GM19238 (cell line): ENCODE results near the gene FASTKD3.

Source experiments
- DNase-seq: peaks from one replicate; pipeline ENCODE4 v3.0.0; 2011; ENCODE audit warnings: low spot score; ENCODE audit not compliant: insufficient read length

The FASTKD3 gene

GRCh38 chr5:7849681-7850394 lies 19.0 kb downstream of the FASTKD3 start:
- DNase-seq, result no peak

- DNase-seq, result no peak
Observed at GRCh38 chr5:7848296-7848695, 20.5 kb downstream of the FASTKD3 start.

GRCh38 chr5:7846327-7846726 lies 22.5 kb downstream of the FASTKD3 start:
- no peak for DNase-seq

GRCh38 chr5:7845557-7845956 lies 23.3 kb downstream of the FASTKD3 start:
- no peak for DNase-seq

DNA sequence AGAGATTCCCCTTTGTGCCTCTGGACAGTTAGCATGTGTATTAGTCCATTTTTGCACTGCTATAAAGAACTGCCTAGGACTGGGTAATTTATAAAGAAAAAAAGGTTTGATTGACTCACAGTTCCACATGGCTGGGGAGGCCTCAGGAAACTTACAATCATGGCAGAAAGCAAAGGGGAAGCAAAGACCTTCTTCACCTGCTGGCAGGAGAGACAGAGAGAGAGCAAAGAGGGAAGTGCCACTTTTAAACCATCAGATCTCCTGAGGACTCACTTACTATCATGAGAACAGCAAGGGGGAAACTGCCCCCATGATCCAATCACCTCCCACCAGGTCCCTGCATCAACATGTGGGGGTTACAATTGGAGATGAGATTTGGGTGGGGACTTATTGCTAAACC lies 23.9 kb downstream of the FASTKD3 start:
- DNase-seq, result no peak

DNA sequence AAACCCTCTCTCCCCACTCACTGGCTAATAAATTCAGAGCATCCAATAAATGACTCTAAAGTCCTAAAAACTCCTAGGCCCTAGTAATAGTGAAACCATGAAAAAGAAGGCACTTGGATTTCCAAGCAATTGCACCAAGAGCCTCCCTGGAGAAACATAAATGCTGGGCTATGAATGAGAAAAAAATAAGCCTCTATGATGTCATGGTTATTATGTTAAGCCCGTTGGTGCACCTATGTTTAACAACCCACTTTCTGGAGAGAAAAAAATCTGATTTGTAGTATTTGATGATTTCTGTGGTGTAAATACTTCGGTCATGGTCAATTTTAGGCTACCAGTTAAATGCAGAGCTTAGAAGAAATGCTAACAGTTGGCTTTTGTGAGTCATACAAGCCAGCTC lies 26.3 kb downstream of the FASTKD3 start:
- no peak for DNase-seq

DNA sequence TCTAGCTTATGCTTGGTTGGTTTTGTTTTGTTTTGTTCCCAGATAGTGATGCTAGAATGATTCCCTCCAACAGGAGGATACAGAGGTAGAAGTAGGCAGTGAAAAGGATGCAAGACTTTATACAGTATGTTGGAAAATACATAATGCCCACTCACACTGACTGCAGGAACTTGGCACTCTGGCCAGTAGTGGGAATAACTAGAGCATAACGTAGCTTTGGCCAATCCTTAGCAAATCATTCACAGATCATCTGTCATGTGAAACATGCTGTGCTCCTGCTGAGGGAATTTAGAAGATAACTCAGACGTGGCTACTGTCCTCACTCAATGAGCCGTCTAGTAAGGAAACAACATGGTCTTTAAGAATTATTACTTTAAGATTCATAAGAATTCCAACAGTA lies 31.4 kb downstream of the FASTKD3 start:
- no peak for DNase-seq

GRCh38 chr5:7834982-7835381 lies 33.8 kb downstream of the FASTKD3 start:
- DNase-seq, result no peak

GRCh38 chr5:7828269-7828668 lies 40.6 kb downstream of the FASTKD3 start:
- DNase-seq, result no peak

DNA sequence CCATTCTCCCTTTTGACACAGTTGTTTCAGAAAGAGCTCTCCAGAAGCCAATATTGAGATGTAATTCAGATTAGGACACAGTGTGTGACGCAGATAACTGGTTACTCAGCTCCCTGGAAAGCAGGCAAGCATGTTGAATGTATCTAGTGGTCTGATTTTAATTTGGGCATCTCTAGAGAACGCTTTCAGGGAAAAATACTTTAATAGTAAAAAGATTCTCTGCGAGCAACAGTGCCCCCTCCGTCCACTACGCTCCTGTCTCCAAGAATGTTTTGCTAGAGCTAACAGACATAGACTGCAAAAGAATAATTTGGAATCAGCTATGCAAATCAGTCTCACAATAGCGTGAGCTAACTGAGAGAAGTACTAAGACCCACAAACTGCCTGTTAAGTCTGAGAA lies 41.2 kb downstream of the FASTKD3 start:
- DNase-seq, result no peak

GRCh38 chr5:7825630-7826029 lies 43.2 kb downstream of the FASTKD3 start:
- no peak for DNase-seq

- no peak for DNase-seq
Observed at GRCh38 chr5:7824995-7825394, 43.8 kb downstream of the FASTKD3 start.

DNA sequence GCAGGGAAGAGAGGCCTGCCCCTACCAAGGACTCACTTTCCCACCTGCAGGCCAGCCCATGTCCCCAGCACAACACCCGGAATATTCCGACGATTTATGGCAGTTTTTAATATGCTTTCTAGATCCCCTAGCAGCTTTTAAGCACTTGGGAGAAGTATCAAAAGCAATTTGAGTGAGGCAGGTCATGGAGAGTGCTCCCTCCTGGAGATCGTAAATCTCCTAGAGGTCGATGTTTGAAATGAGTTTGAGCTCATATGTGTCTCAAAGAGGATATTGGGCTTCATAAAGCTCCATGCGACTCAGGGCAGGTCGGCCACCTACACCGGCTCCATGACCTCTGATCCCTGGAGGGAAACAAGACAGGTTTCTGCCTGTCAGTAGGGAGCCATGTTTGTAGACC lies 45.2 kb downstream of the FASTKD3 start:
- no peak for DNase-seq

DNA sequence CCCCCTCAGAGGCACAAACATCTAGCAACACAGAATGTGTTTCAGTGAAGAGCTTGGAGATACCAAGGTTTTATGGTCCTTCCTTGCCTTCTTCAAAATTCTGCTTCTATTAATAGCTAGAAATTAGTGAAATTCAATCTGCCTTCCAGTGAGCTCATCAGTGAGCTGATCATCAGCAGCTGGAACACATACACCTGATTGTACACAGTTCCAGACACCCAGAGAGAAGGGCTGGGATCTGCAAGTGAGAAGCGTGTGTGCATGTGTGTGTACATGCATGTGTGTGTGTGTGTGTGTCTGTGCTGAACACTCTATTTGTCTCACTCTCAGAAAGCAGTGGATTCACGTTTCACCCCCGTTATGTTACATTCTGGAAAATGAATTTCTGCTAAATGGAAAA lies 46.4 kb downstream of the FASTKD3 start:
- no peak for DNase-seq

- DNase-seq, result no peak
Observed at GRCh38 chr5:7816535-7816901, 52.3 kb downstream of the FASTKD3 start.

- peak; percentile 67 for DNase-seq
Observed at GRCh38 chr5:7815892-7816534, 52.8 kb downstream of the FASTKD3 start.

DNA sequence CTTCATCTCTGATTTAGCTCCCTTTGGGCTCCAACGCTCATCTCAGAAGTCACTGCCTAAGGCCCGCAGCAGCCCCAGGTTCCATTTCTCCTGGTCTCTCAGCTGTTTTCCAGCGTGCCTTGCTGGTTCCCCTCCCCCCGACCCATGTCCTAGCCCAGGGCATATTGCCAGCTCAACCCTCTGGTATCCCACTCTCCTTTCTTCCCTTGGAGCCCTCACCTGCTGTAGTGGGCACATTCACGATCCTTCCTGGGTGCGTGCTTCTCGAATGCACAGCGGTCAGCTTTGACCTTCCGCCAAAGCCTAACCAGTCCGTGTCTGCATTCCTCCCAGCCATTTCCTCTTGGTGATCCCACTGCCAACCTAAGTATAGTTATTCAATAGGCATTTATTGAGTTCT lies 54.0 kb downstream of the FASTKD3 start:
- DNase-seq, result no peak

DNA sequence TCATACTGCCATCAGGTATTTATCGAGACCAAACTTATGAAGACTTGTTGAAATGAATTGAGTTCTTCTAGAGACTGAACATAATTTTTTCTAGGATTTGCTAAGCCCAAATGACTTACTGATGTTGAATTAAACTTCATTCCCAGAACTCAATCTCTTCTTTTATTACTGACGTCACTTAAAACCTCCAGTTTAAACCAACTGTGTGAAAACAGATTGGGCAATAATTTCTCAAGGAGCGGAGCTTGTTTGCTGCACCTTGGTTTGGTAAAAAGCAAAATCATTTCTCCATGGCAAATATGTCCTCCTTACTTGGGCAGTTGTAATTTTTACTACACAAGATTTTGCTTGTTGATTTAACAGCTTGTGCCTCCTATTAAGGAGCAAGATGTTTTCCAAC lies 55.3 kb downstream of the FASTKD3 start:
- no peak for DNase-seq

DNA sequence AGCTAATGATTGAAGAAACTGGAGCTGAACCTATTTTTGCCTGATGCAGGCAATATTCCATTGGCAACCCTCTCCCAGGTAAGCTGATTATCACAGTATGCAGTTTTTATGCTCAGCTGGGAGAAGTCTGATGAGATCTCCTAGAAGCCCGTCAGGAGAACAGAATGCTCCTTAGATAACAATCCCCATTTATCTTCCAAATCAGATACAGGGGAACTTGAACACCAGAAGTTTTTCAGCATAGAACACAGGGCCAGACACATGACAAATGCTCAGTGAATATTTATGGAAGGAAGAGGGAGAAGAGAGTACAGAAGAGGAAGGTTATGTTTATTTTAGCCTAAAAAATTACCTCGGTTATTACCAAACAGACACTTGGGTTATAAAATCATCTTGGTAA lies 55.8 kb downstream of the FASTKD3 start:
- DNase-seq, result no peak

GRCh38 chr5:7811715-7812114 lies 57.1 kb downstream of the FASTKD3 start:
- DNase-seq, result no peak
